Measurements from ENCODE around the gene CHCHD6.

Gene CHCHD6

DNA sequence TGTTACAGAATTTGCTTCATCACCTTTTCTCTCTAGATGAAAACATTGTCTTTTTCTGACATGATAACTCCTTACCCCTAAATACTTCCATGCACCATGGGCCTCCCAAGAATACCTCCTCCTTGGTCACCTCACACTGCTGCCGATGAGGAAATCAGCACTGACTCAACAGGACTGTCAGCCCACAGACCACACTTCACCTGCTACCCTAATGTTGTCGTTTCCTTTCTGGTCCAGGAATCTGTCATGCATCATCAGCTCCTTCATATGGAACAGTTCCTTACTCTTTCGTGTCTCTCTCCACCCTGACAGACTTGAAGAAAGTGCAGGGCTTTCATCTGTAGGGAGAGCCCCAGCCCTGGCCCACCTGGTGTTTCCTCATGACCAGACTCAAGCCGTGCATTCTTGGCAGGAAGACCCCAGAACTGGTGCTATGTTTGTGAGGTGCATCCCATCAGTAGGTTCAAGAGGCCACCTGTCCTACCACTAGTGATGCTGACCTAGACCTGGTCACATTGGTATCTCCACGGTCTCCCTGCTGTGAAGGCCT, 237.8 kb downstream of the CHCHD6 start:
- H3K4me3 ChIP-seq: no peak overlapping the region

DNA sequence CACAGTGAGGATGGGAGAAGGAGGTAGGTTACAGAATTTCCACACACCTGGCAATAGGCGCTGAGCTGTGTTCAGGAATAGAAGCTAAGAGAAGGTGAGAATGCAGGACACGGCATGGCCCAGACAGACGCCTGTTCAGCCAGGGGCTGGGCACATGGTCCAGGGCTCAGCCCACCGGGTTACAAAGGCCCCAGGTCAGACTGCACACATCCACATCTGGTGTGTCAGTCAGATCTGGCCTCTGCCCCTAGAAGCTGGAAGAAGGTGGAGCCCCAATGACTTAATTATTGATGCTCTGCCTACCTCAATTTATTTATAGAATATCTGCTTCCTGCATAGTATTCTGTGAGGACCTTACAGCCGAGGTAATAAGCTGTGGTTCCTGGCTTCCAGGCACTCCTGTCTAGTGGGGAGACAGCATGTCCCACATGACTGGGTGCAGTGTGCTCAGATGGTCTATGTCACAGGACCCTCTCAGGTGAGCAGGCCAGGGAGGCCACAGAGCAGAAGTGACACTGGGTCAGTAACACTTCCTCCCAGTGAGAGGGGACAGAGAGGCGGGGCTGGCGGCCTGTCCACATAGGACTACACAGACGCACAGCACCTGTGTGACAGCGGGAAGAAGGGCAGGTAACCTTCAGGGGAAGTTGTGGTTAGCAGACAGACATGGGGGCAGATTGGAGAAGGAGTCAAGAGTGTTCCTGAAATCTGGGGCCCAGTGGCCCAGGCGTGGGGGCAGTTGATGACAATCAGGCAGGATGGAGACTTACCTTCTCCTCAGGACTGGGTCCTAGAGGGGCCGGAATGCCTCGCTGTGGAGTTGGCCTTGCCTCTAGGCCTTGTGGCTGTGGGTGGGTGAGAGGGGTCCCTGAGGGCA, 240.3 kb downstream of the CHCHD6 start:
- no peak overlapping the region for H3K27ac ChIP-seq
- H3K4me3 ChIP-seq: no peak overlapping the region

More for the DNA sequence above, 237.8 kb downstream of the CHCHD6 start:
- H3K27ac ChIP-seq: no peak overlapping the region

GRCh38 chr3:126945171-126945721, 241.2 kb downstream of the CHCHD6 start:
- Histone ChIP-seq H3K4me3 (no peak overlapping the region), H3K27ac (no peak overlapping the region)

- Histone ChIP-seq H3K27ac (no peak overlapping the region), H3K4me3 (no peak overlapping the region)
Measured at GRCh38 chr3:126945891-126946290, 241.9 kb downstream of the CHCHD6 start.

DNA sequence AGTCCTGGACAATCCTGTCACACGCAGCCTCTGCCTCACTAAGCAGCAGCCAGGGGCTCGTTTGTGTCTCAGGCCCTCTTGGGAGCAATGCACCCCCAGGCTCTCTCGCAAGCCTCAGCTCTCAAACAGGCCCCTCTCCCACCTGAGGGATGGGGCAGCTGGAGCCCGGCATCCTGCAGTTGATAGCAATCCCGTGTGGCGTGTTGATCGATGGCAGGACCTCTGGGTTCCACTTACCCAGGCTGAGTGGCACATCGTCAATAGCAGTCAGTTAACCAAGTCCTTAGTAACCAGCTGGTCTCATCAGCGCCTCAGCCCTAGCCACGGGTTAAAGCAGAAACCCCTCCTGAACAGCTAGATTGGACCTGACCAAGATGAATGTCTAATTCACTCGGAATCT, 242.4 kb downstream of the CHCHD6 start:
- no peak overlapping the region for H3K27ac ChIP-seq
- H3K4me3 ChIP-seq: no peak overlapping the region

DNA sequence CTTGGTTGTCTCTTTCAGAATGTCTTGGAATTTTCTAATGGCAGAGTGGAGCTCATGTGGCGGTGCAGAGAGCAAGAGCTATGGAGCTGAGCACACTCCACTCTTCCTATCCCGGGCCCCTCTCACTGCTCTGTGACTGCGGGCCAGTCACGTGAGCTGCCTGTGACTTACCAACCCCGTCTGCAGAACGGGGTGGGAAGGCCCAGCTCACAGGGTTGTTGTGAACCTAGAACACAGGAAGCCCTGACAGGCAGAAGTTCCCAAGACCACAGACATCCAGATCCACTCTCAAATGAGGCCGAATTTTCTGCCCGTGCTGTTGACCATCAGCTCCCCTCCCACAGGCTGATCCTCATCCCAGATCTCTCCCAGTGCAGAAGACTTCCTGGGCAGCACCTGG, 243.4 kb downstream of the CHCHD6 start:
- H3K4me3 ChIP-seq: no peak overlapping the region
- H3K27ac ChIP-seq: peak overlapping the region in 2 of 21 experiments; percentile 21 to 34

DNA sequence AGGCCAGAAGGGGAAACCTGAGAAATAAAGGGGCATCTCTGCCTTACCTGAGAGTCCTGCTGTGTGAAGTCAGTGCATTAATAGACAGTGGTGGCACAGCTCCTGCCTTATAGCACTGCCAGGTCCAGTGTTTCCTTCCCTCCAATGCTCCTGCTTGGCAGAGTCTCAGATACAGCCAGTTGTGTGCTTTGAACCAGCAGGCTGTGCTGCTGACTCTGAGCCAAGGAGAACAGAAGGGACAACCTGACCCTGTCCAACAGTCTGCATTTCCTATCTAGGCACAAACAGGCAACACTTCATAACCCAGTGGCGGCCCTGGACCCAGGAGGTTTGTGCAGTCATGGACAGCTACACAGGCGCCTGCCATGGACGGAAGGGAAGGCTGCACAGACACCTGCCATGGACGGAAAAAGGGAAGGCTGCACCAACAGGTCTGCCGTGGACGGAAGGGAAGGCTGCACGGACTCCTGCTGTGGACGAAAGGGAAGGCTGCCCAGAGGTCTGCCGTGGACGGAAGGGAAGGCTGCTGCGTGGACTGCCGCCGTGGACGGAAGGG, 245.0 kb downstream of the CHCHD6 start:
- H3K4me3 ChIP-seq: no peak overlapping the region
- H3K27ac ChIP-seq: no peak overlapping the region

DNA sequence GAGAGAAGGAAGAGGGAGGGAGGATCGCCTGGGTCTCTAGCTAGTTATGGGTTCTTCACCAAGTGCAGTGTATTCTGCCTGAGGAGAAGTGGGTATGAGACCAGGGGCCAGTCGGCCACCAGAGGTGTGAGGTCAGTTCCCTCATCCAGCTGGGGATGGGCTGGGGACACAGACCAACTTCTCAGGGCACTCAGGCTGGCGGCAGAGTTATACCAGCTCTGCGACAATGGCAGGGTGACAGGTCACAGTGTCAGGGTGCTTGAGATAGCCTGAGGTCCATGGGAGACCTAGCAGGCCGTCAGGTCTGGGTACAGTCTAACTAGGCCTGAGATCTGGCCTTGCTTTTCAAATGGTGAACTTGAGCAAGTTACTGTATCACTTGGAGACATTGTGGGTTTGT, 247.5 kb downstream of the CHCHD6 start:
- Histone ChIP-seq H3K4me3 (no peak overlapping the region), H3K27ac (no peak overlapping the region)

DNA sequence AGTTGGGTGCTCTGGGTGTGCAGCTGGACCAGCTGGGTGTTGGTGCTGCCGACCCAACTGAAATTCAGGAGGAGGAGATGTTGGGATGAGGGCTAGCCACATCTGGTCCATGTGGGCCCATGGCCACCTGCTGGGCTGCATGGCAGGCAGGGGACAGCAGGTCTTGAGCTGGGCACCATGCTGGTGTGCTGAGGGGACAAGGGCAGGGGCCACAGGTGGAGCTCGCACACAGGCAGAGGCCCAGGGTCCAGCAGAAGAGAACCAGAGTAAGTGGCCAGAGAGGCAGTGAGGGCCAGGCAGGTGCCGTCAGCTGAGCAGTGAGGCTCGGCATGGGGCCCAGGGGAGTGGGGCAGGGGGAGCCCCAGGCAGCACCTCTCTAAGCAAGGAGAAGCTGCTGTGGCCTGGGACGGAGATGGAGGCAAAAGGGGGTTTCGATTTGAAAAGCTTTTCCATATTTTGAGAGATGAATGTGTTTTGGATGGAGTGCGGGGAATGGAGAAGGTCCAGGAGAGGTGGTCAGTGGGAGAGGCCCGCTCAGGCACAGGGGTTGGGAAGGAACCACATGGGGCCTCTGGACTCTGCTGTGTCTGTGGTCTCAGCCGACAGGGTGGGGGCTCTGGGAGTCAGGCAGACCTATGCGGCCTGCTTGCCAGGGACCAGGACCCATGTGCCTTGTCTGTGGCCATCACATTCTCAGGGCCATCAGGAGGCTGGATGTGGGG, 248.4 kb downstream of the CHCHD6 start:
- no peak overlapping the region for H3K4me3 ChIP-seq
- peak overlapping the region in 2 of 21 experiments; percentile 16 to 60 for H3K27ac ChIP-seq

DNA sequence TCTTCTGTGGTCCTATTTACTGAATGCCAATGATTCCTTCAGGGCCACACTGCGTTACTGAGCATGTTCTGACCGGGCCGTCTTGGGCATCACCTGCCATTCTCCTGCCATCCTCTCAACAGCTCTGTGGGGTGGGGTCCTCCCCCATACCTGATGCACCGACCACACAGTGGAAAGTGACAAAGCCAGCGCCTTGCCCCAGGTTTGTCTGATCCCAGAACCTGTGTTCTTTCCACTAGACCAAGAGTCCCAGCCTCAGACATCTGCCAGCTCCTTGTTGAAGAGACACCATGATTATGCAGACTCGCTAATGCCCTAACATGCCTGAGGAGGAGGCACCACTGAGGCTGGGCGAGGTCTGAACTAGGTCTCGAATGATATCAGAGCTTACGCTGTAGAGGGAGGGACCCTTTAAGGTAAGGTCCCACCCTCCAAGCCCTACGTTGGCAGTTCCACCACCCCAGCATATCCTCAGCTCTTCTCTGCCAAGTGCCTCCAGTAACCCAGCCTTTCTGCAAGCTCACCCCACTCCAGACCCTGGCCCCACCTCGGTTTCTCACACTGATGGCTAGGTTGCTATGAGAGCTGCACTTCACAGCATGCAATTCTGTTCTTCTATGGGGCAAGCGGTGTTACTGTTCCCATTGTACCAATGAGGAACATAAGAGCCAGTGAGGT, 249.1 kb downstream of the CHCHD6 start:
- Histone ChIP-seq H3K4me3 (no peak overlapping the region), H3K27ac (peak overlapping the region in 5 of 21 experiments; percentile 6 to 60 (median 25))

GRCh38 chr3:126954141-126954842, 250.3 kb downstream of the CHCHD6 start:
- H3K27ac ChIP-seq: peak overlapping the region in 4 of 21 experiments; percentile 2 to 60 (median 32)
- no peak overlapping the region for H3K4me3 ChIP-seq

GRCh38 chr3:126955004-126955790, 251.2 kb downstream of the CHCHD6 start:
- Histone ChIP-seq H3K4me3 (no peak overlapping the region), H3K27ac (peak overlapping the region in 1 of 21 experiments; percentile 41)

DNA sequence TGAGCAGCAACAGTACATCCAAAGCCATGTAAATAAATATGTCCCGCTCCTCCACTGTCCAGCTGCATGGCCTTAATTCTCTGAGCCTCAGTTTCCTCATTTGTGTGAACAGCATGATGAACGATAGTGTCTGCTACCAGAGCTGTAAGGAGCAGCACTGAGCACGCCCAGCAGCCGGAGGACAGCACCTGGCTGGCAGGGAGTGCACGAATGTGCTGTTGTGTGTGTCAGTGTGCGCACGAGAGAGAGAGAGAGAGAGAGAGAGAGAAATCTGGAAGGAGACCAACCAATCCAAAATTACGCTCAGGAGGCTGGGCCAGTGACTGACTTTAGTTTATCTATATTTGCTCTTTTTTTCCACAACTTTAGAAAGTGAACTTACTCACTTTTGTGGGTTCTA, 252.3 kb downstream of the CHCHD6 start:
- peak overlapping the region in 5 of 21 experiments; percentile 18 to 84 (median 38) for H3K27ac ChIP-seq
- no peak overlapping the region for H3K4me3 ChIP-seq

DNA sequence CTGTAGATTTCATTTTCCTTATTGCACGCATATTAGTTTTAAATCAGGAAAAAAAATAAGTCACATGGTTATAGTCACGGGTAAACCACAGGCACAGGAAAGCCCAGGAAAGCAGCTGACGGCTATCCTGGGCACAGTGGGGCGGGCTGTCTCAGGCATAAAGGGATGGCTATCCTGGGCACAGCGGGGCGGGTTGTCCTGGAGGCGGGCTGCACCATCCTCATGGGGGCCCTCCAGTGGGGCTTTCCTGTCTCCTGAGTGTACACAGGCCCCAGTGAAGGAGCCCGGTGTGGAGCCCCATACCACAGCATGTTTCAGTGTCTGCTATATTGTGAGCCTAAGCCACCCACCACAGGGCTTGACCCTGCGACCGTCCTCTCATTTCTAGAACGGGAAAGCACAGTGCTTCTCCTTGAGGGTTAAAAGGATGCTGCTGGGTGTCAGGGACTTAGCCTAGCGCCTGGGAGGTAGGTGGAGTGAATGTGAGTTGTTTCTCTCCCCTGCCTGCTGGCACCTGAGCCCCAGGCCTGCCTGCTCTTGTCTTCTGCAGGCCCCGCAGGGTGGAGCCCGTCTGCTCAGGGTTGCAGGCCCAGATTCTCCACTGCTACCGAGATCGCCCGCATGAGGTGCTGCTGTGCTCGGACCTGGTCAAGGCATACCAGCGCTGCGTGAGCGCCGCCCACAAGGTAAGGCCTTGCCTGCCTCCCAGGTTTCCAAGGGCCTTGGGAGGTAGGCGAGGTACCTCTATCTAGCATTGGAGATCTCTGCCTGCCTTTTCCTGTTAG, 253.0 kb downstream of the CHCHD6 start:
- no peak overlapping the region for H3K4me3 ChIP-seq
- peak overlapping the region in 17 of 21 experiments; percentile 4 to 84 (median 38) for H3K27ac ChIP-seq

GRCh38 chr3:126957776-126958637, 254.0 kb downstream of the CHCHD6 start:
- Histone ChIP-seq H3K4me3 (no peak overlapping the region), H3K27ac (peak overlapping the region in 16 of 21 experiments; percentile 25 to 84 (median 37))

- no peak overlapping the region for H3K4me3 ChIP-seq
- H3K27ac ChIP-seq: peak overlapping the region in 5 of 21 experiments; percentile 20 to 84 (median 30)
Measured at GRCh38 chr3:126958638-126959085, 254.6 kb downstream of the CHCHD6 start.
